Osteocyte (in vitro differentiated cells): Measurements from ENCODE around the gene SYT7. TPM values are rescaled to one million over a fixed set of nuclear protein-coding genes. Genes with fewer than 3 reads are reported as not detected.

Source experiments
- DNase-seq: peaks from one replicate; pipeline ENCODE4 v3.0.0; 2021; ENCODE audit warnings: mixed read lengths; ENCODE audit not compliant: unreplicated experiment; ENCODE audit errors: extremely low spot score
- H3K27ac Mint-ChIP-seq: one replicate; pipeline ENCODE4 v1.8.0; 2021; ENCODE audit warnings: mild to moderate bottlenecking, mixed read lengths; ENCODE audit not compliant: unreplicated experiment
- H3K27me3 Mint-ChIP-seq: one replicate; pipeline ENCODE4 v1.8.0; 2021; ENCODE audit warnings: mixed read lengths; ENCODE audit not compliant: unreplicated experiment
- H3K36me3 Mint-ChIP-seq: one replicate; pipeline ENCODE4 v1.8.0; 2021; ENCODE audit warnings: mixed read lengths; ENCODE audit not compliant: unreplicated experiment
- H3K4me1 Mint-ChIP-seq: one replicate; pipeline ENCODE4 v1.8.0; 2021; ENCODE audit warnings: mixed read lengths; ENCODE audit not compliant: unreplicated experiment
- H3K4me3 Mint-ChIP-seq: one replicate; pipeline ENCODE4 v1.8.0; 2021; ENCODE audit warnings: mild to moderate bottlenecking, moderate library complexity, mixed read lengths; ENCODE audit not compliant: unreplicated experiment
- H3K9me3 Mint-ChIP-seq: one replicate; pipeline ENCODE4 v1.8.0; 2021; ENCODE audit warnings: mixed read lengths; ENCODE audit not compliant: unreplicated experiment
- CTCF ChIP-seq: fragments of 200-600 bp; sonication (generic); IDR thresholded peaks from 2 replicates; pipeline ENCODE4 v1.5.0; 2021; ENCODE audit warnings: antibody characterized with exemption, mild to moderate bottlenecking, moderate library complexity
- total RNA-seq: library from RNA; stranded (reverse); gene quantifications from 2 replicates; pipeline ENCODE4 v1.2.1, GENCODE V29; 2021

Gene SYT7
- total RNA-seq, 1 donor from 2014 or later: 0.11 TPM

GRCh38 chr11:61602775-61603569, 22.1 kb upstream of the SYT7 start:
- Mint-ChIP-seq H3K27ac (no peak overlapping the region), H3K4me1 (peaks cover 8% of the 10 kb centered on the region), H3K27me3 (peaks cover 27% of the 10 kb centered on the region), H3K36me3 (no peaks in the 10 kb centered on the region), H3K9me3 (no peaks in the 10 kb centered on the region), H3K4me3 (no peak overlapping the region)
- DNase-seq: no peak
- no peak for TF ChIP-seq CTCF

- TF ChIP-seq CTCF: no peak
- Mint-ChIP-seq H3K4me3 (no peak overlapping the region), H3K27ac (no peak overlapping the region), H3K27me3 (peaks cover 31% of the 10 kb centered on the region), H3K36me3 (no peaks in the 10 kb centered on the region), H3K4me1 (peaks cover 8% of the 10 kb centered on the region), H3K9me3 (no peaks in the 10 kb centered on the region)
- DNase-seq: no peak
Measured at GRCh38 chr11:61601512-61601911, 20.6 kb upstream of the SYT7 start.

GRCh38 chr11:61599968-61600710, 19.3 kb upstream of the SYT7 start:
- Mint-ChIP-seq H3K9me3 (no peaks in the 10 kb centered on the region), H3K4me1 (peaks cover 8% of the 10 kb centered on the region), H3K36me3 (no peaks in the 10 kb centered on the region), H3K4me3 (no peak overlapping the region), H3K27ac (no peak overlapping the region), H3K27me3 (peaks cover 19% of the 10 kb centered on the region)
- no peak for DNase-seq
- no peak for TF ChIP-seq CTCF

- H3K9me3 Mint-ChIP-seq: no peaks in the 10 kb centered on the region
- no peak for TF ChIP-seq CTCF
- no peak for DNase-seq
- H3K4me1 Mint-ChIP-seq: peaks cover 8% of the 10 kb centered on the region
- peaks cover 17% of the 10 kb centered on the region for H3K27me3 Mint-ChIP-seq
- H3K27ac Mint-ChIP-seq: no peak overlapping the region
- peak overlapping the region; percentile 35 for H3K4me3 Mint-ChIP-seq
- H3K36me3 Mint-ChIP-seq: no peaks in the 10 kb centered on the region
Measured at GRCh38 chr11:61598886-61599868, 18.3 kb upstream of the SYT7 start.
